Stimulated activated CD4-positive, alpha-beta T cell treated with anti-CD3 and anti-CD28 coated beads, Interleukin-15, amount 100 ng/mL, for 48 hours (primary cell): ENCODE data around the gene RASSF1.
A peak's percentile ranks its signal among the peaks of the same experiment; 100 is the strongest.
"Not testable (repeated sequence)": the region's sequence is repeated elsewhere in the genome, so short reads cannot be mapped to it uniquely, and the experiment has no call there.

Experiments used
- DNase-seq, 2 donors: peaks; one replicate each; pipeline ENCODE4 v3.0.0-alpha.2; 2020; ENCODE audit warnings: low read depth in 2 of 2

RASSF1 gene

GRCh38 chr3:50323614-50324199 lies 16.9 kb downstream of the RASSF1 start:
- DNase-seq, result no peak

DNA sequence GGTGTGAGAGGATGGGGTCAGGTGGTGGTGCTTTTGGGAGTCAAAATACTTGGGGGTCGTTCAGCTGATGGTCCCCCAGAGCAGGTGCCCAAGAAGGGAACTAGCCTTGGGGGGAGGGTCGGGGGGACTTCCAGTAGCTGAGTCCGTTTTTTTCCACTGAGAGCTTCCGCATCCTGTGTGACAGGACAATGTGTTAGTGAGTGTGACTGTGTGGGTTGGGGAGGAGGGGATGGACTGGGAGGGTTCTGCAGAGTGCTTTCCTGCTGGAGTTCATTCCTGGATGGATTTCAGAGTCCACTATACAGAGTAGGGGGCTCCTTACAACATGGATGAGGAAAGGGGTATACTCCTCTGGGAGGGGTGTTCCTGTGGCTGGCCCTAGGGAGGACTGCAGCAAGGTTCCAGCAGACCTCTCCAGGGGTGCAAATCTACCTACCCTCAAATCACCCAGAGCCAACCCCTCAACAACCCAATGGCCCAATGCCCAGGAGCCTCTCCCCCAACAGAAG lies 17.5 kb downstream of the RASSF1 start:
- DNase-seq, result no peak

DNA sequence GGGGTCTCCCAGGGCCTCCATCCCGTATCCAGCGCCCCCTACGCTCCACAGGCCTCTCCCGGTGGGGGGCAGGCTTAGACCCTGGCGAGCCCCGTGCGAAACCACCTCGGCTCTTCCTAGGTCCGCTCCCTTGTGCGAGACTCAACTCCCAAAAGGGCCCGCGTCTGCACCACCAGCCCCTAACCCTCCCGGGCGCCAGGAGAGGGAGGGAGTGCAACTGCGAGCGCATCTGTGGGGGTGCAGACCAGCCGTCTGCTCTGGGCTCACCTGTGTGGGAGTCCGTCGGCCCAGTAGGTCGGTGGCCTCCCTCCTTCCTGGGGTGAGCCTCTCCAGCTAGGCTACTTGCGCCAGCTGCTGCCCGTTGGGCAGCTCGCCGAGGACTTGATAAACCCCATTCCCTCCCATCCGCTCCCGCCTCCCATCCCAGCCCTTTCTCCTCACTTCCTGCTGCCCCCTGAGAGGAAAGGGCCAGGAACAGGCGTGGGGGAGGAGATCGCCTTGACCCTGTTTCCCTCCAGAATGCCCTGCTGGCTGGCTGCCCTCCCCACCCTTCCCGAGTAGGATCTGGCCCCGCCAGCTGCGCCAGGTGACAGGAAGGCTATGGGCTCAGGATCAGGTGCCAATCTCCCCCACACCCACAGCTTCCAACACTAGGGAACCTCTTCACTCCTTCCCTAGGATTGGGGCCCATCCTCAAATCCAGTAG lies 18.1 kb downstream of the RASSF1 start, which contains the start of gene HYAL2:
HYAL2 (minus strand) TSS at position 360 of the 706 bp plus-strand sequence. CDS start 2,256 bp downstream, outside the sequence.
- no peak for DNase-seq

DNA sequence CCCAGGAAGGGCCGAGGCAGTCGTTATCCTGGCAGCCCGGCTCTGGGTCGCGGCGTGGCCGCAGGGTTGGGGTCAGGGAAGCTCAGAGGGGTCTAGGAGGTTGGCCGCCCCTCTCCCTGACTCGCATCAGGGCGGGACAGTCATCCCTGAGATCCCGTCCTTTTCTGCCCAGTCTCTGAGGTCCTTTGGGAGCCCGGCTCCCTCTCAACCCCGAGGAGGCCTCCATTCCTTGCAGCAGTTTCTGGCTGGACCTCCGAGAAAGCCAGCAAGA lies 18.6 kb downstream of the RASSF1 start:
- no peak for DNase-seq

DNA sequence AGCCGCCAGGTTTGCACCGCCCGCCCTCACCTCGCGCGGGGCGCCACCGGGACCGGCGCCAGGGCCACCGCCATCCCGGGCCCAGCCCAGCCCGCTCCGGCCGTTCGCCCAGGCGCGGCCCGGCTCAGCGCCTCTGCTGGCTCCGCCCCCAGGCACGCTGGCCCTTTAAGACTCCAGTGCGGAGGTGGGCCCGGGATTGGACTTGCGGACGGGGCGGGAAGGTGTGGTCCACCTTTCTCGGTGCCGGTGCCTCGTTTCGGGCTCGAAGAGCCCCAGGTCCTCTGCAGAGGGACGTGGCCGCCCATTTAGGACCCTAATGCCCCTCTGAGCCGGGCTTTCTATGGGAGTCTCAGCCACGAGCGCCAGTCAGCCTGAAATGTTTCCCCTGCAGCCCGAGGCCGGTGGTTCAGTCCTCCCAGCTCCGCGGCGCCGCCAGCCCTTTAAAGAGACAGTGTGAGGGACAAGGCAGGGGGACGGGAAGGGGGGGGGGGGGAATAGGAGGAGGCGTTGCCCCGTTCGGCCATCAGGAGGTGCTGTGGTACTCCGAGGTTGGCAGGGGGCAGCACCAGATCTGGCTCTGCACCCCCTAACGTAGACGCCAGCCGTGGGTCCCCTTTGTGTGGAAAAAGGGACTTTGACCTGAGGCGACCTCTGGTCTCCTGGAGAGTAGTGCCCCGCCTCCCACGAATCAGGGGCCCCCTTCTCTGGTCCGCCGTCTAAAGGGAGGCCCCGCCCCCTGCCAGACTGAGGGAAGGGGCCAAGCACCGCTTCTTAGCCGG lies 19.1 kb downstream of the RASSF1 start:
- peak; percentile 71 to 80 for DNase-seq

DNA sequence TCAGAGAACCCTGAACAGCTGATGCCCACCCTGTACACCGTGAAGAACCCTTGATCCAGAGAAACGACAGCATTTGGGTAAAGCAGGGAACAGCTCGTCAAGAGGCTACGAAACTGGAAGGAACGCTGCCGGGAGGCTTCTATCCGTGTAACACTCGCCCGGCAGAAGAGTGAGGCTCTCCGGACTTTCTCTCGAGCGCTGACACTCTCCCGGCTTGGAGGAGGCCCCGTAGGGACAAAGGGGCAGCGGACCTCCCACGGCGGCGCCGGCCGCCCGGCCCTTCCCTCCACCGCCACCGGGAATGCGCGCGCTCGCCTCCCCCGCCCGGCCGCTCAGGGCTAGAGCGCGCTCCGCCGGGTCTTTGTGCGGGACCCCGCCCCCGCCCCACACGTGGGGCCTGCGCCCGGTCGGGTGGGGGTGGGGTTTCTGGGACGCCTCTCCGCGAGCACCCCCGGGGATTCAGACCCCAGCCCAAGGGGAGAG lies 19.7 kb downstream of the RASSF1 start:
- no peak for DNase-seq

- no peak for DNase-seq
Observed at GRCh38 chr3:50319894-50320625, 20.6 kb downstream of the RASSF1 start.

GRCh38 chr3:50319181-50319893 lies 21.3 kb downstream of the RASSF1 start:
- no peak for DNase-seq

GRCh38 chr3:50318615-50319014 lies 22.0 kb downstream of the RASSF1 start:
- DNase-seq, result no peak

- DNase-seq, result no peak
Observed at GRCh38 chr3:50318163-50318562, 22.5 kb downstream of the RASSF1 start.

DNA sequence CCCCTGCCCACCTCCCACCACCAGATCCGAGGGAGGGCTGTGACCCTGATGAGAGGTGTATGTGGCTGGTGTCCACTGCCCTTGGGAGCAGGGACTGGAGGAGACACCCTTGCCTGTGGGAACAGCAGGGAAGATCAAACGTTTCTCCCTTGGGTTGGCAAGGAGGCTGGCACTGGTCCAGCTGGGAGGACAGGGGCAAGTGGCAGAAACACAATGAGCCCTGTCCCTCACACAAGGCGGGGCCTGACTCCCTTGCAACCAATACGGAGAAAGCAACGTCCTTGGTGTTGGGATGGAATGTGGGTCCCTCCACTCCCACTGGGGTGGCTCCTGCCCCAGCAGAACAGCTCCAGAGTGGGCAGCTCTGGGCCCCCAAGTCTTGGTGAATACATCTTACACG lies 23.3 kb downstream of the RASSF1 start:
- DNase-seq, result no peak

DNA sequence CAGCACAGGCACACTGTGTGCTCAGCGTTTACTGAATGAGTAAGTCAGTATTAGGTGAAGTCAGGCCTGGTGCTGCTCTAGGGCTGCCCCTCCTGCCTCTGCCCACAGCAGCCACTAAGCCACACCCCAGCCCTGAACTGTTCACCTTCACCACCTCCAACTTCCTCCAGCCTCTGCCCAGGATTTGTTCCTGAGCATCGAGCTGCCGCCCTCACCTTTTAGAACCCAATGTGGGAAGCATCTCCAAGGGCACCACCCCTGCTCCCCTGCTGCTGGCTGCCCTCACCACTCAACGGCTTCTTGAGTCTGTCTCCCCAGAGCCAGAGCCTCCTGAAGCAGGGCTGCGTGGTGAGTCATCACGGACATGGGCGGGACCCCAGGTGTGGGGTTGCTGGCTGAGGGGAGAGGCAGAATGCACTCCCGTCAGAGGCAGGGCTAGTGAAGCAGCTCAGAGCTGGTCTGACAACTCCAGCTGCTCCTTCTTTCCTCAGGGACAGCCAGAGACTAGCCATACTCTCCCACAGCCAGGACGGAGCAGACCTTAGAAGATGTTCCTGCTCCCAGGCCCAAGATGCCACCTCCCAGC lies 23.9 kb downstream of the RASSF1 start:
- no peak for DNase-seq

DNA sequence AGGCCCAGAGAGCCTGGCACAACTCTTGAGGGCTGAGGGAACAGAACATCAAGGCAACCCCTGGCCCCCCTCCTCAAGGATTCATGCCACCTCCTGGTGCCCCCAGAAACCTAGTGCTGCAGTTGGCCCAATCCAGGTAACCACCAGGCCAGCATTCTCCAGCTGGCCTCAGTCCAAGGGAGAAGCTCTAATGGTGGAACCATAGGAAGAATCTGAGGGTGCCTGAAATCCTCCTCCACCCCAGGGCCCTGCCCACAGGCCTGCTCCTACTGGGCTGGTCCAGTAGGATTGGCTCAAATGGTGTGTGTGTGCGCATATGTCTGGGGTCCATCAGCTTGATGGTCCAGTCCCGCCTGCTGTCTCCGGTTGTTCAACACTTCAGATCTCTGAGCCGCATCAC lies 25.8 kb downstream of the RASSF1 start:
- no peak for DNase-seq

GRCh38 chr3:50314342-50314741 lies 26.3 kb downstream of the RASSF1 start:
- DNase-seq, result no peak

- DNase-seq, result not testable (repeated sequence)
Observed at GRCh38 chr3:50312041-50312440, 28.6 kb downstream of the RASSF1 start.

DNA sequence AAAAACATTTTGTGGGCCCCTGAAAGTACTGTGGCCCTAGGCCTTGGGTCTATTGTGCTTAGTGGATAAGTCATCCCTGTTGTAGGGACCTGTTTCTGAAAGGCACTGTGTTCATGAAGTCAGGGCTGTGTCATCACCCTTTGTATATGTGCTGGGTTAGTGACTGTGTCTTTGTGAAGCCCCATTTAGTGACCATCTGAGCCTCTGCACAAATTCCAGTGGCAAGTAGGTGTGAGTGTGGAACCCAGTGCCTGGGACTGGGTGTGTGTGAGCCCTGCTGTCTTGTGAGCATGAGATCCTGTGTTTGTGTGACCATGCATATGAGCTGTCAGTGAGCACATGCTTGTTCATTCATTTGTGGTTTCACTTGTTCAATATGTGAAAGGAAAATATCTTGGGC lies 36.0 kb downstream of the RASSF1 start:
- no peak for DNase-seq

DNA sequence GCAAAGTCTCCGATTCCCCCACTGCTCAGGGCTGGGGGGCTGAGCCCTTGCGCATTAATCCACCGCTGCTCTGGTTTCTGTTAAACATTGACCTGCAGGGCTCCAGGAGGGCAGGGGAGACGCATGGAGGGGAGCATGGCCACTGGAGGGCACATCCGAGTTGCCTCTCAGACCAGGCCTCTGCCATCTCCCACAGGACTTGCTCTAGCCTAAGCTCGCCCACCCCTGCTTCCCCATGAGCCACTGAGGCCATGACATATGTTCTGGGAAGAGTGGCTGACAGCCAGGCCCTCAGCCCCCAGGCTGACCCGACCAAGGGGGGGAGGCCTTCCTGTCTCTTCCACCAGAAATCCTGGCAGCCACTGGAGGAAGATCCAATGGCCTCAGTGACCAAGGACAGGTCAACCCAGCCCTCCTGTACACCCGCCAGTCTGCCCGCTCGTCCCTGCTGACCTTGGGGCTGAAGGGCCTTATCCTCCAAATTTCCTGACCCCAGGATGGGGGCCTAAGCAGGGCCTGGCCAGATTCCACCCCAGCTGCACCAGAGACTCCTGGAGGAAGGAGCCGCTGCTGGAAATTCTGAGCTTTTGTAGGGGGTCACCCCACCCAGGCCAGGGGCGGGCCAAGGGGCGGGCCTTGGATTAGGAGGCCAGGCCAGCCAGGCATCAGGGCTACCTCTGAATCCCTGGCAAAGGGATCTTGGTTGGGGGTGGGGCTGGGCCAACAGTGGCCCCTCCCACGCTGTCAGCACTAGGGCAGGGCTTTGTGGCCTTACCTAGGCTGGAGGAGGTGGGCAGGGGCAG lies 37.4 kb downstream of the RASSF1 start, which contains the start of gene HYAL1:
HYAL1 (minus strand) TSS at position 562 of the 803 bp plus-strand sequence. CDS start 618 bp downstream, outside the sequence.
- no peak for DNase-seq

DNA sequence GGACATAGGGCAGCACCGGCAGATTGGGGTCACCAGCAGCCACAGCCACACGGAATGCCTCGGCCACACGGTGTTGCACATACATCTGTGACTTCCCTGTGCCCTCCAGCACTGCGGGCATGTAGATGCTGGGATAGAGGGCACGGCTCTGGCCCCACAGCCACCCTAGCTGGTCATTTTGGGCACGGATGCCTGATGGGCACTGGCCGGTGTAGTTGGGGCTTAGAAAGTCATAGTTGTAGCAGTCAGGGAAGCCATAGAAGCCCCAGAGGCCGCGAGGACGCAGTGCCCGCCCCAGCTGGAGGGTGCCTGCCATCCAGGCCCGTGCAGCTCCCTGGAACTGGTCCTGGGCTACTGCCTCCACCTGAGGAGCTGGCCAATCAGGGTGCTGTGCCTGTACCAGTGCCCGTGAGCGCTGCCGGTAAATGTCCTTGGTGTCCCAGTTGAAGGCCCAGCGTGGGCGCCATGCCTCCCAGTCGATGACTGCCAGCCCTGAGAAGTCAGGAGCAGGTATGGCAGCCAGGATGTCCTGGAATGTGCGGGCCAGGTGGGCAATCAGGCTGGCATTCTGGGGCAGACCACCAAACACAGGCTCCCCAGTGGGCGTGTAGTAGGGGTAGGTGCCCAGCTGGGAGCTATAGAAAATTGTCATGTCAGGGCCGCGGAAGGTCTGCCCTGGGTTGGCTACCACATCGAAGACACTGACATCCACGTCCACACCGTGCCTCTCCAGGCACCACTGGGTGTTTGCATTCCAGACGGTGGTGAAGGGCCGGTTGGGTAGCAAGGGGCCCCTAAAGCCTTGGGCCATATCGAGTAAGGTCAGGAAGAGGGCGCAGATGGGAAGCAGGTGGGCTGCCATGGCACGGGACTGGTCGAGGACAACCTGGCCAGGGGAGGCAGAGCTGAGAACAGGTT lies 38.3 kb downstream of the RASSF1 start:
- DNase-seq, result no peak
